ENCODE data around the gene NTNG2.

The NTNG2 gene

GRCh38 chr9:132200706-132201105 lies 38.8 kb downstream of the NTNG2 start:
- no peaks in the 10 kb centered on the region for H3K79me1 ChIP-seq (ENCODE audit: low read depth, low read length)
- no peak overlapping the region for H3K9ac ChIP-seq (ENCODE audit: low read depth, low read length, poor library complexity)
- H2AK5ac ChIP-seq (ENCODE audit: low read depth, low read length), result no peak overlapping the region
- no peak overlapping the region for H3K27ac ChIP-seq (replicated peaks; ENCODE audit: low read length)
- H2BK15ac ChIP-seq (ENCODE audit: low read length), result no peak overlapping the region
- H3K18ac ChIP-seq (ENCODE audit: low read length), result peak overlapping the region; percentile 69
- H3K4me1 ChIP-seq (ENCODE audit: control insufficient read depth in 2 of 2, insufficient read depth in 1 of 2, low read depth in 1 of 2, low read length in 2 of 2), result peaks cover 0 to 9% of the 10 kb centered on the region in 2 donors
- H2AFZ ChIP-seq (ENCODE audit: low read length), result no peak overlapping the region
- peak overlapping the region; percentile 69 for H2BK5ac ChIP-seq (ENCODE audit: low read length)
- no peaks in the 10 kb centered on the region for H3K36me3 ChIP-seq (replicated peaks in 1 of 2; ENCODE audit: control insufficient read depth in 2 of 2, insufficient read depth in 2 of 2, low read length in 2 of 2)
- no peak overlapping the region for H3K4me2 ChIP-seq (ENCODE audit: insufficient read depth, low read length, poor library complexity, severe bottlenecking)
- H3K9me3 ChIP-seq (replicated peaks in 1 of 2; ENCODE audit: control insufficient read depth in 2 of 2, insufficient read depth in 1 of 2, low read depth in 1 of 2, low read length in 2 of 2), result peaks cover 0 to 4% of the 10 kb centered on the region in 2 donors
- no peak overlapping the region for H3K14ac ChIP-seq (ENCODE audit: low read length)
- H2BK12ac ChIP-seq (ENCODE audit: low read length), result peak overlapping the region; percentile 23
- H3K27me3 ChIP-seq (ENCODE audit: control insufficient read depth in 3 of 3, insufficient read depth in 3 of 3, low read depth in 1 of 3, low read length in 3 of 3), result peaks cover 0 to 12% (median 0%) of the 10 kb centered on the region in 3 experiments
- H2BK120ac ChIP-seq (ENCODE audit: low read depth, low read length), result no peak overlapping the region
- H4K91ac ChIP-seq (ENCODE audit: low read depth, low read length, poor library complexity), result no peak overlapping the region
- no peak overlapping the region for H3K4ac ChIP-seq (ENCODE audit: low read length)
- no peak overlapping the region for H3K23ac ChIP-seq (ENCODE audit: low read depth, low read length, poor library complexity)
- no CpG with 5 or more reads among the region's 4 CpGs for WGBS, 2 donors (ENCODE audit: extremely low coverage in 2 of 2, insufficient read length in 2 of 2, insufficient replicate concordance in 1 of 2)
- H3K4me3 ChIP-seq (ENCODE audit: low read length in 2 of 2), result no peak overlapping the region
- no peak overlapping the region for H4K8ac ChIP-seq (ENCODE audit: low read depth, low read length)
- DNase-seq (ENCODE audit: low spot score), result no peak

- no CpG with 5 or more reads among the region's 12 CpGs for WGBS, 2 donors (ENCODE audit: extremely low coverage in 2 of 2, insufficient read length in 2 of 2, insufficient replicate concordance in 1 of 2)
- no peak overlapping the region for H4K8ac ChIP-seq (ENCODE audit: low read depth, low read length)
- H3K27me3 ChIP-seq (ENCODE audit: control insufficient read depth in 3 of 3, insufficient read depth in 3 of 3, low read depth in 1 of 3, low read length in 3 of 3), result peaks cover 0 to 12% (median 0%) of the 10 kb centered on the region in 3 experiments
- no peak for DNase-seq (ENCODE audit: low spot score)
- H3K4me3 ChIP-seq (ENCODE audit: low read length in 2 of 2), result no peak overlapping the region
- no peak overlapping the region for H3K4ac ChIP-seq (ENCODE audit: low read length)
- H3K23ac ChIP-seq (ENCODE audit: low read depth, low read length, poor library complexity), result no peak overlapping the region
- no peaks in the 10 kb centered on the region for H3K36me3 ChIP-seq (replicated peaks in 1 of 2; ENCODE audit: control insufficient read depth in 2 of 2, insufficient read depth in 2 of 2, low read length in 2 of 2)
- peak overlapping the region; percentile 21 for H3K18ac ChIP-seq (ENCODE audit: low read length)
- H2BK5ac ChIP-seq (ENCODE audit: low read length), result peak overlapping the region; percentile 69
- peaks cover 0 to 9% of the 10 kb centered on the region in 2 donors for H3K4me1 ChIP-seq (ENCODE audit: control insufficient read depth in 2 of 2, insufficient read depth in 1 of 2, low read depth in 1 of 2, low read length in 2 of 2)
- H3K9me3 ChIP-seq (replicated peaks in 1 of 2; ENCODE audit: control insufficient read depth in 2 of 2, insufficient read depth in 1 of 2, low read depth in 1 of 2, low read length in 2 of 2), result peaks cover 0 to 4% of the 10 kb centered on the region in 2 donors
- no peak overlapping the region for H3K4me2 ChIP-seq (ENCODE audit: insufficient read depth, low read length, poor library complexity, severe bottlenecking)
- H3K9ac ChIP-seq (ENCODE audit: low read depth, low read length, poor library complexity), result no peak overlapping the region
- no peak overlapping the region for H4K91ac ChIP-seq (ENCODE audit: low read depth, low read length, poor library complexity)
- no peak overlapping the region for H2BK15ac ChIP-seq (ENCODE audit: low read length)
- no peak overlapping the region for H3K27ac ChIP-seq (replicated peaks; ENCODE audit: low read length)
- no peak overlapping the region for H2BK120ac ChIP-seq (ENCODE audit: low read depth, low read length)
- H3K79me1 ChIP-seq (ENCODE audit: low read depth, low read length), result no peaks in the 10 kb centered on the region
- H2AK5ac ChIP-seq (ENCODE audit: low read depth, low read length), result no peak overlapping the region
- H3K14ac ChIP-seq (ENCODE audit: low read length), result no peak overlapping the region
- H2AFZ ChIP-seq (ENCODE audit: low read length), result no peak overlapping the region
- H2BK12ac ChIP-seq (ENCODE audit: low read length), result no peak overlapping the region
Measured at GRCh38 chr9:132201139-132201538, 39.3 kb downstream of the NTNG2 start.

- H2AFZ ChIP-seq (ENCODE audit: low read length), result no peak overlapping the region
- no peak overlapping the region for H4K8ac ChIP-seq (ENCODE audit: low read depth, low read length)
- no peak overlapping the region for H3K4ac ChIP-seq (ENCODE audit: low read length)
- peaks cover 0 to 12% (median 0%) of the 10 kb centered on the region in 3 experiments for H3K27me3 ChIP-seq (ENCODE audit: control insufficient read depth in 3 of 3, insufficient read depth in 3 of 3, low read depth in 1 of 3, low read length in 3 of 3)
- H3K23ac ChIP-seq (ENCODE audit: low read depth, low read length, poor library complexity), result no peak overlapping the region
- H3K36me3 ChIP-seq (replicated peaks in 1 of 2; ENCODE audit: control insufficient read depth in 2 of 2, insufficient read depth in 2 of 2, low read length in 2 of 2), result no peaks in the 10 kb centered on the region
- no peak overlapping the region for H2BK120ac ChIP-seq (ENCODE audit: low read depth, low read length)
- peak overlapping the region; percentile 63 for H3K18ac ChIP-seq (ENCODE audit: low read length)
- no peak overlapping the region for H3K4me2 ChIP-seq (ENCODE audit: insufficient read depth, low read length, poor library complexity, severe bottlenecking)
- DNase-seq (ENCODE audit: low spot score), result no peak
- no peak overlapping the region for H3K14ac ChIP-seq (ENCODE audit: low read length)
- no peaks in the 10 kb centered on the region for H3K79me1 ChIP-seq (ENCODE audit: low read depth, low read length)
- H2BK15ac ChIP-seq (ENCODE audit: low read length), result no peak overlapping the region
- no peak overlapping the region for H2AK5ac ChIP-seq (ENCODE audit: low read depth, low read length)
- peaks cover 0 to 9% of the 10 kb centered on the region in 2 donors for H3K4me1 ChIP-seq (ENCODE audit: control insufficient read depth in 2 of 2, insufficient read depth in 1 of 2, low read depth in 1 of 2, low read length in 2 of 2)
- no peak overlapping the region for H3K27ac ChIP-seq (replicated peaks; ENCODE audit: low read length)
- no peak overlapping the region for H2BK5ac ChIP-seq (ENCODE audit: low read length)
- no CpG with 5 or more reads among the region's 21 CpGs for WGBS, 2 donors (ENCODE audit: extremely low coverage in 2 of 2, insufficient read length in 2 of 2, insufficient replicate concordance in 1 of 2)
- H3K9me3 ChIP-seq (replicated peaks in 1 of 2; ENCODE audit: control insufficient read depth in 2 of 2, insufficient read depth in 1 of 2, low read depth in 1 of 2, low read length in 2 of 2), result peaks cover 0 to 4% of the 10 kb centered on the region in 2 donors
- H3K4me3 ChIP-seq (ENCODE audit: low read length in 2 of 2), result no peak overlapping the region
- H3K9ac ChIP-seq (ENCODE audit: low read depth, low read length, poor library complexity), result no peak overlapping the region
- H2BK12ac ChIP-seq (ENCODE audit: low read length), result no peak overlapping the region
- no peak overlapping the region for H4K91ac ChIP-seq (ENCODE audit: low read depth, low read length, poor library complexity)
Measured at GRCh38 chr9:132201780-132202703, 40.2 kb downstream of the NTNG2 start.

- no peak overlapping the region for H2AK5ac ChIP-seq (ENCODE audit: low read depth, low read length)
- peaks cover 0 to 15% (median 0%) of the 10 kb centered on the region in 3 experiments for H3K27me3 ChIP-seq (ENCODE audit: control insufficient read depth in 3 of 3, insufficient read depth in 3 of 3, low read depth in 1 of 3, low read length in 3 of 3)
- no peak overlapping the region for H2BK15ac ChIP-seq (ENCODE audit: low read length)
- H3K4ac ChIP-seq (ENCODE audit: low read length), result no peak overlapping the region
- DNase-seq (ENCODE audit: low spot score), result no peak
- H2BK120ac ChIP-seq (ENCODE audit: low read depth, low read length), result no peak overlapping the region
- no peak overlapping the region for H3K14ac ChIP-seq (ENCODE audit: low read length)
- H3K18ac ChIP-seq (ENCODE audit: low read length), result no peak overlapping the region
- H4K8ac ChIP-seq (ENCODE audit: low read depth, low read length), result no peak overlapping the region
- H3K4me2 ChIP-seq (ENCODE audit: insufficient read depth, low read length, poor library complexity, severe bottlenecking), result no peak overlapping the region
- no peak overlapping the region for H4K91ac ChIP-seq (ENCODE audit: low read depth, low read length, poor library complexity)
- WGBS, 2 donors (ENCODE audit: extremely low coverage in 2 of 2, insufficient read length in 2 of 2, insufficient replicate concordance in 1 of 2), result no CpG with 5 or more reads among the region's 3 CpGs
- no peak overlapping the region for H2BK12ac ChIP-seq (ENCODE audit: low read length)
- H3K27ac ChIP-seq (replicated peaks; ENCODE audit: low read length), result no peak overlapping the region
- H3K79me1 ChIP-seq (ENCODE audit: low read depth, low read length), result no peaks in the 10 kb centered on the region
- H3K4me1 ChIP-seq (ENCODE audit: control insufficient read depth in 2 of 2, insufficient read depth in 1 of 2, low read depth in 1 of 2, low read length in 2 of 2), result peaks cover 0 to 9% of the 10 kb centered on the region in 2 donors
- no peak overlapping the region for H3K9ac ChIP-seq (ENCODE audit: low read depth, low read length, poor library complexity)
- no peak overlapping the region for H3K23ac ChIP-seq (ENCODE audit: low read depth, low read length, poor library complexity)
- H3K36me3 ChIP-seq (replicated peaks in 1 of 2; ENCODE audit: control insufficient read depth in 2 of 2, insufficient read depth in 2 of 2, low read length in 2 of 2), result no peaks in the 10 kb centered on the region
- no peaks in the 10 kb centered on the region for H3K9me3 ChIP-seq (replicated peaks in 1 of 2; ENCODE audit: control insufficient read depth in 2 of 2, insufficient read depth in 1 of 2, low read depth in 1 of 2, low read length in 2 of 2)
- no peak overlapping the region for H2BK5ac ChIP-seq (ENCODE audit: low read length)
- H2AFZ ChIP-seq (ENCODE audit: low read length), result no peak overlapping the region
- no peak overlapping the region for H3K4me3 ChIP-seq (ENCODE audit: low read length in 2 of 2)
Measured at GRCh38 chr9:132204883-132205282, 43.0 kb downstream of the NTNG2 start.
